Upper lobe of left lung (tissue), 4 donors: ENCODE measurements around the gene CYP46A1.

ENCODE experiments used
- CTCF ChIP-seq, 6 experiments: fragments of 450-650 bp in 4 of 6; fragments of 200-600 bp in 2 of 6; sonication (generic) in 2 of 6; IDR thresholded peaks; one replicate each; pipeline ENCODE4 v1.5.1; 2016 to 2019; ENCODE audit warnings: antibody characterized with exemption in 6 of 6
- EP300 ChIP-seq, 4 donors: sonication (generic); formaldehyde crosslinking; IDR thresholded peaks; one replicate each; pipeline ENCODE4 v1.5.1; 2017; ENCODE audit warnings: antibody characterized with exemption in 4 of 4, control low read depth in 2 of 4
- POLR2A ChIP-seq, 4 donors: fragments of 450-650 bp; IDR thresholded peaks; one replicate each; pipeline ENCODE4 v1.5.1; 2016 to 2017; ENCODE audit warnings: antibody characterized with exemption in 4 of 4, mild to moderate bottlenecking in 2 of 4
- POLR2AphosphoS5 ChIP-seq, 2 donors: sonication (generic); formaldehyde crosslinking; IDR thresholded peaks; one replicate each; pipeline ENCODE4 v1.5.1; 2017; ENCODE audit warnings: antibody characterized with exemption in 2 of 2

GRCh38 chr14:99650189-99650588, 33.9 kb upstream of the CYP46A1 start:
- TF ChIP-seq POLR2AphosphoS5 (IDR thresholded peaks at IDR 0.05) (no peak), CTCF (IDR thresholded peaks at IDR 0.05) (no peak), POLR2A (IDR thresholded peaks at IDR 0.05) (no peak), EP300 (IDR thresholded peaks at IDR 0.05) (no peak)
